Measurements from ENCODE around the gene MC2R.

The MC2R gene

DNA sequence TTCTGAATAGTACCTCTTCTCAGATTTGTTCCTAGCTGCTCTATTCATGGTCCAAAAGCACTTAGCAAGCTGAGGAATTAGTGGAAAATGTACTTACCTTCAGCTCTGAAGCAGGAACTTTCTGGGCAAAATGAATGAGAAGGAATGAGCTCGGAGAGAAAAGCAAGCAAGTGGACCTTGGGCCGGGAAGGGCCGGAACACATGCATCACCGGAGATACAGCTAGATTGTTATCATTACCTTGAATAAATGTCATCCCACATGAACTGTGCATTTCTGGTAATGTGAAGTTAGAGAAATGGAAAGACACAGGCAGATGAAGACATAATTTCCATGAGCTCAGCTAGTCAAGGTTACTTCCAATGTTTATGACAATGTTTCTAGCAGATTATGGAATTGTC, at the start of gene MC2R:
Gene MC2R, minus strand, starts transcription at position 146 of the 400 bp plus-strand sequence. CDS start 30,018 bp downstream, outside the sequence.
- no peak for DNase-seq

- DNase-seq: no peak
These were observed 30.5 kb upstream of the MC2R start for GRCh38 chr18:13945811-13946210.

DNA sequence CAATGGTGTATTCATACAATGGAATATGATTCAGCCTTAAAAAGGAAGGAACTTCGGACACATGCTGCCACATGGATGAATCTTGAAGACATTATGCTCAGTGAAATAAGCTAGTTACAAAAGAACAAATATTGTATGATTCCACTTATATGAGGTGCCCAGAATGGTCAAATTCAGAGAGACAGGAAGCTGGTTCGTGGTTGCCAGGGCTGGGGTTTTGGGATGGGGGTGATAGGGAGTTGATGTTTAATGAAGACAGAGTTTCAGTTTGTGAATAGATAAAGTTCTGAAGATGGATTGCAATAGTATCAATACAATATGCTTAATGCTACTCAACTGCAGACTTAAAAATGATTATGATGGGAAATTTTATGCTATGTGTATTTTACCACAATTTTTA, 28.0 kb upstream of the MC2R start:
- no peak for DNase-seq

- no peak for DNase-seq
These were observed 25.0 kb upstream of the MC2R start for GRCh38 chr18:13940326-13940725.

DNA sequence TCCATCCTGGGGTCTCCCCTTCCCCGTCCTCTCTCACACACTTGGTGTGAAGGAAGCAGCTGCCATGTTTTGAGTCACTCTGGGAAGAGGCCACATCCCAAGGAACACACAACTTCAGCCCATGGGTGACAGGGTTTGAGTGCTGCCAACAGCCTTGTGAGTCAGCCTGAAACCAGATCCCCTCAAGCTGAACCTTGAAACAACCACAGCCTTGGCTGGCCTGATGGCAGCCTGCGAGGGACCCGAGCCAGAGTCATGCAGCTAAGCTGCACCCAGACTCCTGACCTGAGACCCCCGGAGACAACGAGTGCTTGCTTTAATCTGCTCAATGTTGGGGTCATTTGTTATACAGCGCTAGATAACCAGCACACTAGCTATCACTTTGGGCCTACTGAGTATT, 19.3 kb upstream of the MC2R start:
- no peak for DNase-seq

GRCh38 chr18:13934058-13934457, 18.7 kb upstream of the MC2R start:
- DNase-seq: no peak

GRCh38 chr18:13932285-13933025, 17.1 kb upstream of the MC2R start:
- DNase-seq: no peak

GRCh38 chr18:13930964-13931363, 15.6 kb upstream of the MC2R start:
- no peak for DNase-seq

GRCh38 chr18:13923221-13923620, 7.9 kb upstream of the MC2R start:
- no peak for DNase-seq

DNA sequence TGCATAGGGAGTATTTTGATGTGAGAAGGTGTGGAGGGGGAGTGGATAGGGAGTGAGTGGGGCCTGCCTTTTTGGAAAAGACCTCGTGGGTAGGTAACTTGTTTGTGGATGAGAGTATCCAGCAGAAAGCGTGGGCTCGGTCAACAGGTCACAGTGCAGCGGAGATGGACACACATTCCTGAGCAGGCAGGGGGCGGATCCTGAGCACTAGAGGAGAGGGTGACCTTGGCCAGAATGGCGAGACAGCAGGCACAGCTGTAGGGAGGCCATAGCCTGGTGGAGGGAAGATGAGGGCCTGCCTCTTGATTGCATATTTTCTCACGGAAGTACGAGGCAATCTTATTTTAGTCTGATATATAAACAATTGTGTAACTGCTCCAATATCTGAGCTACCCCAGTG, 3.6 kb upstream of the MC2R start:
- DNase-seq: no peak

DNA sequence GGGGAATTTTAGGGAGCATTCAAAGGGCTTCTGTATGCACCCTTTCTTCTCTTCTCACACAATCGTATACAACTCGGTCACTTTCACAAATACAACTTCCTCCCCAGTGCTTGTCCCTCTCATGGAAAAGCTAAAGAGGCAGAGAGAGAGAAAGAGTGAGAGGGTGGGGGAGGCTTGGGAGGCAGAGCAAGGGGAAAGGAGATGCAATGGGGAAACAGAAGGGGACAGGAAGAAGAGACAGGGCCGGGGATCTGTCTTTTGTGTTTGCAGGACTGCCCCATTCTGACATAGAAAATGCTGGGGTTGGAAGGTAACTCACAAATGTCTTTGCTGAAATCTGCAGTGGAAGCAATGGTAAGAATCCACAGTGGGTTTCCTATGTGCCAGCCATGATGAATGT, 2.1 kb upstream of the MC2R start:
- no peak for DNase-seq

- no peak for DNase-seq
These were observed 1.2 kb upstream of the MC2R start for GRCh38 chr18:13916559-13916958.

- DNase-seq: no peak
These were observed 677 bp upstream of the MC2R start for GRCh38 chr18:13915995-13916431.

DNA sequence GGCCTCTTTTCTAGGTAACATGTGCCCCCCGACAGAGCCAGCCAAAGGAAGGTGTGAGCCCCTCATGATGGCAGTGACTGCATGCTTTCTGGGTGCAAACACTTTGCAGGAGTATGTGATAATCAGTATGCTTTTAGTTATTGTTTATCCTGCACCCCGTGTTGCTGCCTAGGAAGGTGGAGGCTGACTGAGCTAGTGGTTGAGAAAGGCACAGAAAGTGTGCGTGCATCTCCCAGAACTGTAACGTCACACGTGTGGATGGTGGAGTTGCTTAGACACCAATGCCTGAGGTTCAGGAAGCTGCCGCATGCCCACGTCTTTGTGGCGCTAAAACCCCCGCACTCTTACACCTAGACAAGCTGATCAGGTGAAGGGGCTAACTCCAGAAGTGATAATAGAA, 580 bp downstream of the MC2R start:
- DNase-seq: no peak

GRCh38 chr18:13914170-13914569, 1.2 kb downstream of the MC2R start:
- DNase-seq: no peak

DNA sequence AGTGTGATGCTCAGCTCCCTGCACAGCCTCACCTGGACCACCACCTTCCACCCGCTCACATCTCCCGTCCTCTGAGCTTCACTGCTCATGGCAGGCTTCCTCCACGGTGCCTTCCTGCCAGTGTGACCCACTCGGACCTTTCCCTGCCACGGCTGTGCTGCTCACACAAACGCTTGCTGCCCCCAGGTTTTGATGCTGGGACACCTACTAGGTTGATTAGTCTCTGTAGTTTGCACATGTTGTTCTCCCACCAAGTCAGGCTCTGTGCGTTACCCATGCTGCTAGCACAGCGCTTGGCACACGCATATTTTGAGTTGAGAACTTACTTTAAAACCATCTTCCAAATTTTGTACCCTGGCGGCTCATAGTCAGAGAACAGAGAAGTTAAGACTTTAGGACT, 2.1 kb downstream of the MC2R start:
- DNase-seq: no peak

- no peak for DNase-seq
These were observed 2.7 kb downstream of the MC2R start for GRCh38 chr18:13912601-13913000.

- no peak for DNase-seq
These were observed 4.3 kb downstream of the MC2R start for GRCh38 chr18:13910986-13911385.

DNA sequence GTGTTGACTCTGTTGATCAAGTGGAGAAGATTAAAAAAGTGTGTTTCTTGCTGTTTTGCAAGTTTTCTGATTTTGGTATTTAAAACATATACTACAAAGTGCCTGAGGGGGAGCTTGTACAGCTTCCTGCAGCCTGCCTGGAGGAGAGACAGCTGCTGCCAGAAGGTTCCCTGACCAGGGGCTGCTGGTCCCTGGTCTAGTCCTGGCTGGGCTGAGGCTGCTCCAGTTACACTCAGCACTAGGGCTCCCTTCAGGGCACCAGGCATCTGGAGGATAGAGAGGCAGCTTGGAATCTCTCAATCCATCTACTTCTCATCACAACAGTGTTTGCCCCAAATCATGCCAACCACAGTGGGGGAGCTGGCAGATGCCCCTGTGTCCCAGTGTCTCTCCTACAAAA, 4.8 kb downstream of the MC2R start:
- no peak for DNase-seq

GRCh38 chr18:13909141-13909940, 6.0 kb downstream of the MC2R start:
- no peak for DNase-seq

GRCh38 chr18:13900633-13901032, 14.7 kb downstream of the MC2R start:
- no peak for DNase-seq

DNA sequence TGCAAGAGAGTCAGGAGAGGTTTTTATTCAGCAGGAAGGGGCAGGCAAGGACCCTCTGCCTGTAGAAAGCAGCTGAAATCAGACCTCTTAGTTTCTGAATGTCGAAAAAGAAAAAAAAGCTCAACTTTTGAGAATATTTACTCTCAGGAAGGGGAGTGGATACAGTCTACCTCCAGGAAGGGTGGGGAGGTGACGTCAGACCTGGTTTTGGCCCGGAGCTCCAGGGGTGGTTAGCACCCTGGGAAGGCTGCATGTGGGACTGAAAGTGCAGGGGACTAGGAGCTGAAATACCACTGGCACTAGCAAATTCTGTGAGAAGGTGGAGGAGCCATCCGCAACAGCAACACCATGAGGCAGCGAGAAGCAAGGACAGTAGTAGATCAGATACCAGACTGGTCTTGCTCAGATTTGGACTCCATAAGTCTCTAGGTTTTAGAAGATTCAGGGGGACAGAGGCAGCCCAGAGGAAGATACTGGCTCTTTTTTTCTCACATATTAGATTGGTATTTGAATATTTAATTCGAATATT, 19.8 kb downstream of the MC2R start:
- DNase-seq: no peak

GRCh38 chr18:13894531-13894930, 20.8 kb downstream of the MC2R start:
- no peak for DNase-seq

GRCh38 chr18:13893418-13893760, 21.9 kb downstream of the MC2R start:
- DNase-seq: no peak

Data from activated CD4-positive, CD25-positive, alpha-beta regulatory T cell (primary cell).